ENCODE data around the gene BRWD1.

DNA sequence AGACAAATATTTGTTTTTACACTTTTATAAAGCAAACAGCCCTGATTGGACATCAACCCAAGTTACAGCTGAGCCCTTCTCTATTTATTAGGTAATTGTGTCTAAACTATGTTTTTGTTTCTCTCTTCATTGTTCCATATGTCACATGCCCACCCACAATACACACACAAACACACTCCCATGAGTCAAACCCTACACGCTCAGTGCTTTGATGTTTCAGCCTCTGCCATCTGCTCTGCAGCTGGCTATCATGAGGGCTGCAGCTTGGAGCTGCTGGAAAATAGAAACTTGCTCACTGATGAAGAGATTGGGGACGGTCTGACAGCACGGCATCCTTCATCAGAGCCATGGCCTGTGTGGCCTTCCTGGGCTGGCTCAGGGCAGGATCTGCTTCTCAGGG, 171.9 kb downstream of the BRWD1 start:
- TF ChIP-seq, protein P1, sequence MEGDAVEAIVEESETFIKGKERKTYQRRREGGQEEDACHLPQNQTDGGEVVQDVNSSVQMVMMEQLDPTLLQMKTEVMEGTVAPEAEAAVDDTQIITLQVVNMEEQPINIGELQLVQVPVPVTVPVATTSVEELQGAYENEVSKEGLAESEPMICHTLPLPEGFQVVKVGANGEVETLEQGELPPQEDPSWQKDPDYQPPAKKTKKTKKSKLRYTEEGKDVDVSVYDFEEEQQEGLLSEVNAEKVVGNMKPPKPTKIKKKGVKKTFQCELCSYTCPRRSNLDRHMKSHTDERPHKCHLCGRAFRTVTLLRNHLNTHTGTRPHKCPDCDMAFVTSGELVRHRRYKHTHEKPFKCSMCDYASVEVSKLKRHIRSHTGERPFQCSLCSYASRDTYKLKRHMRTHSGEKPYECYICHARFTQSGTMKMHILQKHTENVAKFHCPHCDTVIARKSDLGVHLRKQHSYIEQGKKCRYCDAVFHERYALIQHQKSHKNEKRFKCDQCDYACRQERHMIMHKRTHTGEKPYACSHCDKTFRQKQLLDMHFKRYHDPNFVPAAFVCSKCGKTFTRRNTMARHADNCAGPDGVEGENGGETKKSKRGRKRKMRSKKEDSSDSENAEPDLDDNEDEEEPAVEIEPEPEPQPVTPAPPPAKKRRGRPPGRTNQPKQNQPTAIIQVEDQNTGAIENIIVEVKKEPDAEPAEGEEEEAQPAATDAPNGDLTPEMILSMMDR (IDR thresholded peaks at IDR 0.05 in 8 of 11, conservative IDR thresholded peaks at IDR 0.05 in 3 of 11), result no peak
- TF ChIP-seq POLR2AphosphoS5 (IDR thresholded peaks at IDR 0.05) (no peak), POLR2A (IDR thresholded peaks at IDR 0.05) (no peak)
